Panc1 (cell line): ENCODE measurements around the gene SRSF10.

Experiments used
- CTCF ChIP-seq: fragments of 450-650 bp; IDR thresholded peaks from 2 replicates; pipeline ENCODE4 v1.5.1; 2017; ENCODE audit warnings: mild to moderate bottlenecking
- REST ChIP-seq, 2 experiments: IDR thresholded peaks; 2 replicates each; pipeline ENCODE4 v1.6.1; 2011 to 2012; ENCODE audit warnings: low read depth in 2 of 2, control low read depth in 1 of 2, low read length in 1 of 2, mild to moderate bottlenecking in 1 of 2, moderate library complexity in 1 of 2; ENCODE audit not compliant: insufficient read depth in 1 of 2

- TF ChIP-seq REST (IDR thresholded peaks at IDR 0.05; ENCODE audit: insufficient read depth in 1 of 2, low read depth in 2 of 2, low read length in 1 of 2): no peak
- no peak for TF ChIP-seq CTCF
Observed at GRCh38 chr1:23963617-23964234, 16.4 kb downstream of the SRSF10 start.
